ENCODE measurements around the gene SPOCK1. TPM values are rescaled to one million over a fixed set of nuclear protein-coding genes. Genes with fewer than 3 reads are reported as not detected.
A peak's percentile ranks its signal among the peaks of the same experiment; 100 is the strongest.

Gene SPOCK1
- total and polyA plus RNA-seq, 12 donors = 13.7 to 70.3 (median 28.6) TPM

- H3K36me3 ChIP-seq = no peaks in the 10 kb centered on the region
- intact Hi-C loops (cut with DNase I) = no loop called here
- 77 to 78% methylated on average over 3 of the region's 3 CpGs for WGBS, 2 donors
Observed at GRCh38 chr5:137306903-137307302, 192.2 kb downstream of the SPOCK1 start.

GRCh38 chr5:137305971-137306602 is 193.0 kb downstream of the SPOCK1 start:
- Histone ChIP-seq H3K36me3 (no peaks in the 10 kb centered on the region), H3K9me3 (no peaks in the 10 kb centered on the region), H3K4me3 (no peak overlapping the region), H3K27me3 (no peaks in the 10 kb centered on the region), H3K27ac (no peak overlapping the region), H3K4me1 (peaks cover 0 to 36% (median 15%) of the 10 kb centered on the region in 9 donors)
- TF ChIP-seq CTCF (IDR thresholded peaks at IDR 0.05) = no peak
- ATAC-seq (no peak), DNase-seq (no peak)
- intact Hi-C loops (cut with DNase I) = no loop called here
- 79 to 88% methylated on average over 8 of the region's 8 CpGs for WGBS, 2 donors

More at GRCh38 chr5:137306903-137307302, 192.2 kb downstream of the SPOCK1 start:
- ATAC-seq (no peak), DNase-seq (no peak)
- TF ChIP-seq CTCF (IDR thresholded peaks at IDR 0.05) = no peak
- Histone ChIP-seq H3K27ac (no peak overlapping the region), H3K4me3 (no peak overlapping the region), H3K4me1 (peaks cover 0 to 29% (median 15%) of the 10 kb centered on the region in 9 donors), H3K27me3 (no peaks in the 10 kb centered on the region), H3K9me3 (no peaks in the 10 kb centered on the region)

GRCh38 chr5:137304226-137304874 is 194.8 kb downstream of the SPOCK1 start:
- no peaks in the 10 kb centered on the region for H3K36me3 ChIP-seq
- H3K4me3 ChIP-seq = no peak overlapping the region
- peak overlapping the region in 1 of 10 donors; percentile 53 for H3K27ac ChIP-seq
- H3K4me1 ChIP-seq = peaks cover 0 to 36% (median 12%) of the 10 kb centered on the region in 9 donors
- intact Hi-C loops (cut with DNase I) = no loop called here
- peak; percentile 61 to 91 (median 86) for ATAC-seq
- peak; percentile 15 to 38 for DNase-seq
- H3K27me3 ChIP-seq = no peaks in the 10 kb centered on the region
- H3K9me3 ChIP-seq = no peaks in the 10 kb centered on the region
- no peak for TF ChIP-seq CTCF (IDR thresholded peaks at IDR 0.05)
- 29 to 45% methylated on average over 4 of the region's 4 CpGs for WGBS, 2 donors

- Histone ChIP-seq H3K4me1 (peaks cover 0 to 38% (median 14%) of the 10 kb centered on the region in 9 donors), H3K9me3 (no peaks in the 10 kb centered on the region), H3K27me3 (no peaks in the 10 kb centered on the region), H3K36me3 (no peaks in the 10 kb centered on the region), H3K4me3 (no peak overlapping the region), H3K27ac (peak overlapping the region in 1 of 10 donors; percentile 11)
- 84 to 93% methylated on average over 5 of the region's 5 CpGs for WGBS, 2 donors
- DNase-seq = no peak
- ATAC-seq = peak in 1 of 8 donors; percentile 24
- intact Hi-C loops (cut with DNase I) = no loop called here
- TF ChIP-seq CTCF (IDR thresholded peaks at IDR 0.05) = no peak
Observed at GRCh38 chr5:137303509-137303908, 195.6 kb downstream of the SPOCK1 start.
